ENCODE measurements around the gene C21orf91. TPM values are rescaled to one million over a fixed set of nuclear protein-coding genes. Genes with fewer than 3 reads are reported as not detected.

Gene C21orf91
- total RNA-seq, 1 experiment from 2014 or later, result 49.2 TPM

DNA sequence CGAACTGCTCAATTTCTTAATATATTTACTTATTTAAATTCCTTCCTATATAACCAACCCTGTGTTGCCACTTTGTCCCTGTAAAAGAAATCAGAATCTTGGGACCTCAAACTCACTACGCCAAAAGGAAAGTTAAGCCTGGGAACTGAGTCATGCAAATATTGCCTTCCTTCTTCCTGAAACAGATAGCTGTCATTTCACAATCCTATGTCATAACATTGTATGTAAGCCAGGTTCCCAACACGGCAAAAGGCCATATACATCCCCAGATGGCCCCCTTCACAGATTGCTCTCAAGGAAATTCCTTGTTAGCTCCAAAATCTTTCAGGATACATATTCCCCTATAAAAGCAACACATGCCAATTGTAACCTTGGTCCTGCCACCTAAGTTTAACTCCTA, 39.7 kb downstream of the C21orf91 start:
- no peak overlapping the region for H3K9ac ChIP-seq (ENCODE audit: extremely low read depth, insufficient read length, low read length)
- no peak overlapping the region for H3K4me2 ChIP-seq (ENCODE audit: insufficient read depth, insufficient read length, low read length)
- no peak overlapping the region for H3K14ac ChIP-seq (ENCODE audit: insufficient read depth, low read length)
- WGBS (ENCODE audit: extremely low coverage, insufficient read length, low lambda C conversion rate), result no CpG with 5 or more reads among the region's 3 CpGs
- no peak overlapping the region for H3K23ac ChIP-seq (ENCODE audit: insufficient read length, low read depth, low read length)
- no peak overlapping the region for H2BK12ac ChIP-seq (ENCODE audit: insufficient read length, low read depth, low read length)
- no peak overlapping the region for H4K5ac ChIP-seq (ENCODE audit: insufficient read length, low read depth, low read length)
- Mint-ChIP-seq H3K27me3 (ENCODE audit: low read depth) (no peaks in the 10 kb centered on the region), H3K4me1 (peaks cover 18 to 25% of the 10 kb centered on the region in 2 experiments), H3K27ac (no peak overlapping the region), H3K9me3 (peaks cover 0 to 1% of the 10 kb centered on the region in 2 experiments; a peak in 2 of 5 replicates), H3K36me3 (ENCODE audit: insufficient read depth in 1 of 3, low read depth in 3 of 3) (peaks cover 6 to 18% (median 13%) of the 10 kb centered on the region in 3 experiments), H3K4me3 (no peak overlapping the region)
- H2AK5ac ChIP-seq (ENCODE audit: insufficient read length, low read length), result no peak overlapping the region
- TF ChIP-seq, protein P1, sequence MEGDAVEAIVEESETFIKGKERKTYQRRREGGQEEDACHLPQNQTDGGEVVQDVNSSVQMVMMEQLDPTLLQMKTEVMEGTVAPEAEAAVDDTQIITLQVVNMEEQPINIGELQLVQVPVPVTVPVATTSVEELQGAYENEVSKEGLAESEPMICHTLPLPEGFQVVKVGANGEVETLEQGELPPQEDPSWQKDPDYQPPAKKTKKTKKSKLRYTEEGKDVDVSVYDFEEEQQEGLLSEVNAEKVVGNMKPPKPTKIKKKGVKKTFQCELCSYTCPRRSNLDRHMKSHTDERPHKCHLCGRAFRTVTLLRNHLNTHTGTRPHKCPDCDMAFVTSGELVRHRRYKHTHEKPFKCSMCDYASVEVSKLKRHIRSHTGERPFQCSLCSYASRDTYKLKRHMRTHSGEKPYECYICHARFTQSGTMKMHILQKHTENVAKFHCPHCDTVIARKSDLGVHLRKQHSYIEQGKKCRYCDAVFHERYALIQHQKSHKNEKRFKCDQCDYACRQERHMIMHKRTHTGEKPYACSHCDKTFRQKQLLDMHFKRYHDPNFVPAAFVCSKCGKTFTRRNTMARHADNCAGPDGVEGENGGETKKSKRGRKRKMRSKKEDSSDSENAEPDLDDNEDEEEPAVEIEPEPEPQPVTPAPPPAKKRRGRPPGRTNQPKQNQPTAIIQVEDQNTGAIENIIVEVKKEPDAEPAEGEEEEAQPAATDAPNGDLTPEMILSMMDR (conservative IDR thresholded peaks at IDR 0.05), result no peak
- no peak overlapping the region for H2BK20ac ChIP-seq (ENCODE audit: low read depth, low read length, poor library complexity, severe bottlenecking)
- H3K4me1 ChIP-seq (ENCODE audit: insufficient read depth, low read length), result no peaks in the 10 kb centered on the region; the same call in 1 of the 2 replicates
- no peaks in the 10 kb centered on the region for H3K79me1 ChIP-seq (ENCODE audit: insufficient read depth, low read depth, low read length, poor library complexity, severe bottlenecking)
- H3K9me3 ChIP-seq (ENCODE audit: control insufficient read depth, low read depth, low read length), result no peaks in the 10 kb centered on the region
- no peak overlapping the region for H3T11ph ChIP-seq (ENCODE audit: low read length)
- DNase-seq, result no peak
- H4K8ac ChIP-seq (replicated peaks; ENCODE audit: insufficient read length, low read depth, low read length), result no peak overlapping the region
- H3K79me2 ChIP-seq (ENCODE audit: insufficient read depth, low read length), result no peaks in the 10 kb centered on the region
- no peaks in the 10 kb centered on the region for H3K27me3 ChIP-seq (ENCODE audit: insufficient read depth, low read length)
- no peak overlapping the region for H2BK5ac ChIP-seq (ENCODE audit: insufficient read length, low read length)
- H2BK120ac ChIP-seq (ENCODE audit: low read depth, low read length, poor library complexity, severe bottlenecking), result no peak overlapping the region
- no peak overlapping the region for H3K4ac ChIP-seq (ENCODE audit: low read depth, low read length)
- H2BK15ac ChIP-seq (ENCODE audit: low read depth, low read length), result no peak overlapping the region
- no peak overlapping the region for H2AFZ ChIP-seq (ENCODE audit: low read length)
- no peak overlapping the region for H3K27ac ChIP-seq (ENCODE audit: insufficient read length, low read depth, low read length)
- H3K56ac ChIP-seq (ENCODE audit: insufficient read length, low read depth, low read length), result no peak overlapping the region
- H3K18ac ChIP-seq (ENCODE audit: insufficient read length, low read depth, low read length), result no peak overlapping the region
- no peak overlapping the region for H4K91ac ChIP-seq (ENCODE audit: insufficient read length, low read depth, low read length)
- no peaks in the 10 kb centered on the region for H3K23me2 ChIP-seq (ENCODE audit: insufficient read length, low read depth, low read length, poor library complexity, severe bottlenecking)
- H4K20me1 ChIP-seq (ENCODE audit: control insufficient read depth, insufficient read depth, insufficient read length), result no peaks in the 10 kb centered on the region

Measured in H9 (cell line).